ENCODE data around the gene LRP2BP.

LRP2BP gene

GRCh38 chr4:185361872-185362271, 33.9 kb downstream of the LRP2BP start:
- no peak overlapping the region for H3K4me2 ChIP-seq (ENCODE audit: low read length)
- peaks cover 2 to 4% of the 10 kb centered on the region in 2 experiments for H3K36me3 ChIP-seq (ENCODE audit: control insufficient read depth in 1 of 2, insufficient read depth in 2 of 2, low read length in 2 of 2)
- no peak overlapping the region for H3K4me3 ChIP-seq (ENCODE audit: low read depth, low read length)
- H3K4ac ChIP-seq (ENCODE audit: low read depth, low read length) = no peak overlapping the region
- H3K27ac ChIP-seq (ENCODE audit: low read depth, low read length) = no peak overlapping the region
- no peak overlapping the region for H4K12ac ChIP-seq (ENCODE audit: low read depth, low read length)
- H2AFZ ChIP-seq (ENCODE audit: insufficient read depth, low read length, poor library complexity) = no peak overlapping the region
- H4K91ac ChIP-seq (ENCODE audit: low read depth, low read length) = no peak overlapping the region
- no peak overlapping the region for H3K9ac ChIP-seq (ENCODE audit: low read length)
- H3K14ac ChIP-seq (ENCODE audit: low read length) = no peak overlapping the region
- H4K8ac ChIP-seq (ENCODE audit: low read depth, low read length) = no peak overlapping the region
- H3K4me1 ChIP-seq (ENCODE audit: control insufficient read depth in 1 of 2, insufficient read depth in 2 of 2, low read length in 2 of 2) = peaks cover 0 to 5% of the 10 kb centered on the region in 2 experiments
- H3K27me3 ChIP-seq (ENCODE audit: insufficient read depth, low read length) = no peaks in the 10 kb centered on the region
- H2AK5ac ChIP-seq (ENCODE audit: low read length) = no peak overlapping the region
- H3K79me2 ChIP-seq (ENCODE audit: control insufficient read depth, insufficient read depth, low read length, poor library complexity) = no peaks in the 10 kb centered on the region
- H2BK120ac ChIP-seq (ENCODE audit: insufficient read depth, low read length, poor library complexity) = no peak overlapping the region
- DNase-seq = no peak
- WGBS (ENCODE audit: extremely low coverage, insufficient coverage, insufficient read length) = no CpG with 5 or more reads among the region's 3 CpGs
- H3K79me1 ChIP-seq (ENCODE audit: low read length) = no peaks in the 10 kb centered on the region
- H3K18ac ChIP-seq (ENCODE audit: low read length) = no peak overlapping the region
- no peak overlapping the region for H3K23ac ChIP-seq (ENCODE audit: low read length)
- H2BK12ac ChIP-seq (ENCODE audit: low read length) = no peak overlapping the region
- no peaks in the 10 kb centered on the region for H3K9me3 ChIP-seq (ENCODE audit: insufficient read depth, low read depth, low read length)
- no peak overlapping the region for H2BK5ac ChIP-seq (ENCODE audit: low read depth, low read length, poor library complexity)

- Histone ChIP-seq H4K8ac (ENCODE audit: low read depth, low read length) (no peak overlapping the region), H3K27me3 (ENCODE audit: insufficient read depth, low read length) (no peaks in the 10 kb centered on the region), H2BK5ac (ENCODE audit: low read depth, low read length, poor library complexity) (no peak overlapping the region), H3K23ac (ENCODE audit: low read length) (no peak overlapping the region), H3K27ac (ENCODE audit: low read depth, low read length) (no peak overlapping the region), H3K9me3 (ENCODE audit: insufficient read depth, low read depth, low read length) (no peaks in the 10 kb centered on the region), H3K4ac (ENCODE audit: low read depth, low read length) (no peak overlapping the region), H3K18ac (ENCODE audit: low read length) (no peak overlapping the region), H2BK12ac (ENCODE audit: low read length) (no peak overlapping the region), H3K9ac (ENCODE audit: low read length) (no peak overlapping the region), H2AFZ (ENCODE audit: insufficient read depth, low read length, poor library complexity) (no peak overlapping the region), H3K79me1 (ENCODE audit: low read length) (no peaks in the 10 kb centered on the region), H2AK5ac (ENCODE audit: low read length) (no peak overlapping the region), H3K4me1 (ENCODE audit: control insufficient read depth in 1 of 2, insufficient read depth in 2 of 2, low read length in 2 of 2) (peaks cover 0 to 5% of the 10 kb centered on the region in 2 experiments), H3K79me2 (ENCODE audit: control insufficient read depth, insufficient read depth, low read length, poor library complexity) (no peaks in the 10 kb centered on the region), H3K4me2 (ENCODE audit: low read length) (no peak overlapping the region), H3K14ac (ENCODE audit: low read length) (no peak overlapping the region), H4K91ac (ENCODE audit: low read depth, low read length) (no peak overlapping the region), H3K4me3 (ENCODE audit: low read depth, low read length) (no peak overlapping the region), H4K12ac (ENCODE audit: low read depth, low read length) (no peak overlapping the region), H2BK120ac (ENCODE audit: insufficient read depth, low read length, poor library complexity) (no peak overlapping the region), H3K36me3 (ENCODE audit: control insufficient read depth in 1 of 2, insufficient read depth in 2 of 2, low read length in 2 of 2) (peaks cover 1 to 2% of the 10 kb centered on the region in 2 experiments)
- WGBS (ENCODE audit: extremely low coverage, insufficient coverage, insufficient read length) = no CpG with 5 or more reads among the region's 8 CpGs
- DNase-seq = peak; percentile 27 to 67
Measured at GRCh38 chr4:185359767-185360446, 35.8 kb downstream of the LRP2BP start.

GRCh38 chr4:185358959-185359358, 36.8 kb downstream of the LRP2BP start:
- H3K79me2 ChIP-seq (ENCODE audit: control insufficient read depth, insufficient read depth, low read length, poor library complexity) = no peaks in the 10 kb centered on the region
- H2AK5ac ChIP-seq (ENCODE audit: low read length) = no peak overlapping the region
- no peak overlapping the region for H3K23ac ChIP-seq (ENCODE audit: low read length)
- no peak overlapping the region for H4K12ac ChIP-seq (ENCODE audit: low read depth, low read length)
- no peaks in the 10 kb centered on the region for H3K79me1 ChIP-seq (ENCODE audit: low read length)
- no peaks in the 10 kb centered on the region for H3K27me3 ChIP-seq (ENCODE audit: insufficient read depth, low read length)
- peaks cover 0 to 5% of the 10 kb centered on the region in 2 experiments for H3K4me1 ChIP-seq (ENCODE audit: control insufficient read depth in 1 of 2, insufficient read depth in 2 of 2, low read length in 2 of 2)
- no peak overlapping the region for H2BK12ac ChIP-seq (ENCODE audit: low read length)
- no peak overlapping the region for H3K4me3 ChIP-seq (ENCODE audit: low read depth, low read length)
- WGBS (ENCODE audit: extremely low coverage, insufficient coverage, insufficient read length) = no CpG with 5 or more reads among the region's 4 CpGs
- no peak overlapping the region for H3K9ac ChIP-seq (ENCODE audit: low read length)
- H3K27ac ChIP-seq (ENCODE audit: low read depth, low read length) = no peak overlapping the region
- H3K36me3 ChIP-seq (ENCODE audit: control insufficient read depth in 1 of 2, insufficient read depth in 2 of 2, low read length in 2 of 2) = peaks cover 2 to 3% of the 10 kb centered on the region in 2 experiments
- no peaks in the 10 kb centered on the region for H3K9me3 ChIP-seq (ENCODE audit: insufficient read depth, low read depth, low read length)
- no peak overlapping the region for H4K91ac ChIP-seq (ENCODE audit: low read depth, low read length)
- no peak overlapping the region for H3K4me2 ChIP-seq (ENCODE audit: low read length)
- H2BK5ac ChIP-seq (ENCODE audit: low read depth, low read length, poor library complexity) = no peak overlapping the region
- H2AFZ ChIP-seq (ENCODE audit: insufficient read depth, low read length, poor library complexity) = no peak overlapping the region
- no peak overlapping the region for H3K4ac ChIP-seq (ENCODE audit: low read depth, low read length)
- no peak overlapping the region for H3K14ac ChIP-seq (ENCODE audit: low read length)
- no peak overlapping the region for H3K18ac ChIP-seq (ENCODE audit: low read length)
- DNase-seq = peak in 1 of 2 donors; percentile 33
- no peak overlapping the region for H2BK120ac ChIP-seq (ENCODE audit: insufficient read depth, low read length, poor library complexity)
- H4K8ac ChIP-seq (ENCODE audit: low read depth, low read length) = no peak overlapping the region

- Histone ChIP-seq H3K36me3 (ENCODE audit: control insufficient read depth in 1 of 2, insufficient read depth in 2 of 2, low read length in 2 of 2) (peaks cover 2 to 3% of the 10 kb centered on the region in 2 experiments), H3K4me2 (ENCODE audit: low read length) (no peak overlapping the region), H4K12ac (ENCODE audit: low read depth, low read length) (no peak overlapping the region), H2AK5ac (ENCODE audit: low read length) (no peak overlapping the region), H3K27ac (ENCODE audit: low read depth, low read length) (no peak overlapping the region), H4K8ac (ENCODE audit: low read depth, low read length) (no peak overlapping the region), H4K91ac (ENCODE audit: low read depth, low read length) (no peak overlapping the region), H2BK120ac (ENCODE audit: insufficient read depth, low read length, poor library complexity) (no peak overlapping the region), H3K27me3 (ENCODE audit: insufficient read depth, low read length) (no peaks in the 10 kb centered on the region), H2BK5ac (ENCODE audit: low read depth, low read length, poor library complexity) (no peak overlapping the region), H3K23ac (ENCODE audit: low read length) (no peak overlapping the region), H3K79me1 (ENCODE audit: low read length) (no peaks in the 10 kb centered on the region), H2AFZ (ENCODE audit: insufficient read depth, low read length, poor library complexity) (no peak overlapping the region), H3K14ac (ENCODE audit: low read length) (no peak overlapping the region), H2BK12ac (ENCODE audit: low read length) (no peak overlapping the region), H3K4ac (ENCODE audit: low read depth, low read length) (no peak overlapping the region), H3K79me2 (ENCODE audit: control insufficient read depth, insufficient read depth, low read length, poor library complexity) (no peaks in the 10 kb centered on the region), H3K4me1 (ENCODE audit: control insufficient read depth in 1 of 2, insufficient read depth in 2 of 2, low read length in 2 of 2) (peaks cover 0 to 5% of the 10 kb centered on the region in 2 experiments), H3K9ac (ENCODE audit: low read length) (no peak overlapping the region), H3K4me3 (ENCODE audit: low read depth, low read length) (no peak overlapping the region), H3K18ac (ENCODE audit: low read length) (no peak overlapping the region), H3K9me3 (ENCODE audit: insufficient read depth, low read depth, low read length) (no peaks in the 10 kb centered on the region)
- WGBS (ENCODE audit: extremely low coverage, insufficient coverage, insufficient read length) = no CpG with 5 or more reads among the region's 4 CpGs
- peak; percentile 28 to 29 for DNase-seq
Measured at GRCh38 chr4:185358514-185358913, 37.2 kb downstream of the LRP2BP start.

Measured in trophoblast cell (in vitro differentiated cells and primary cell).